Activated gamma-delta T cell treated with anti-CD3 and anti-CD28 coated beads, Interleukin-2, amount 50 U/mL, for 16 hours (primary cell): ENCODE results near the gene USP34.
"Not testable (repeated sequence)": the region's sequence is repeated elsewhere in the genome, so short reads cannot be mapped to it uniquely, and the experiment has no call there.

ENCODE experiments used
- DNase-seq: peaks from one replicate; pipeline ENCODE4 v3.0.0-alpha.2; 2020; ENCODE audit warnings: low read depth

Gene USP34

DNA sequence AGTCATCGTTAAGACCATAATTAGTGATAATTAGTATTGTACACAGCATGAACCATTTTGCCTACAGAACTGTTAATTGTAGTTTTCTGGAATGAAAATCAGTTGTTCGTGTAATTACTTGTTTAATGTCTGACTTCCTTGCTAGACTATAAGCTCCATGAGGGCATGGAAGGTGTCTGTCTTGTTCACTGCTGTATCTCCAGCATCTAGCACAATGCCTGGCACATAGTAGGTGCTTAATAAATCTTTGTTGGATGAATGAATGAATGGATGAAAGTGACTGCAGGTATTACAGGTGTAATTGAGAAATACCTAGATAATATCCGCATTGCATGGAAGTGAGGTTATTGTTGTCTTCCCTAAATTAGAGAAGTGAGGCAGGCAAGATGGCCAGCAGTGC is 287.1 kb downstream of the USP34 start:
- DNase-seq: no peak

DNA sequence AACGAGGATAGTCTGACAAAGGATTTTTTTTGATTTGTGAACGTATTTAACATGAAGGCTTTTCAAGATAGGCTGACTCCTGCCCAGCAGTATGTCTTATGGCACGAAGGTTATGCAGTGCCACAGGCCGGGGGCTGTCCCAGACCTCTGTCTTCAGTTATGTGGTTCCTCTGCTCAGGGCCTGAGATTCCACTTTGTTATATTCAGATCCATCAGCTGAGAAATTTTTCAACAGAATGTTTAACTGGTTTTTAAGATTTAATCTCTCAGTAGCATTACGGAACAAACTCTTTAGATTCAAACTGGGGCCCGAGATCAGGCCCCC is 288.9 kb downstream of the USP34 start:
- no peak for DNase-seq

DNA sequence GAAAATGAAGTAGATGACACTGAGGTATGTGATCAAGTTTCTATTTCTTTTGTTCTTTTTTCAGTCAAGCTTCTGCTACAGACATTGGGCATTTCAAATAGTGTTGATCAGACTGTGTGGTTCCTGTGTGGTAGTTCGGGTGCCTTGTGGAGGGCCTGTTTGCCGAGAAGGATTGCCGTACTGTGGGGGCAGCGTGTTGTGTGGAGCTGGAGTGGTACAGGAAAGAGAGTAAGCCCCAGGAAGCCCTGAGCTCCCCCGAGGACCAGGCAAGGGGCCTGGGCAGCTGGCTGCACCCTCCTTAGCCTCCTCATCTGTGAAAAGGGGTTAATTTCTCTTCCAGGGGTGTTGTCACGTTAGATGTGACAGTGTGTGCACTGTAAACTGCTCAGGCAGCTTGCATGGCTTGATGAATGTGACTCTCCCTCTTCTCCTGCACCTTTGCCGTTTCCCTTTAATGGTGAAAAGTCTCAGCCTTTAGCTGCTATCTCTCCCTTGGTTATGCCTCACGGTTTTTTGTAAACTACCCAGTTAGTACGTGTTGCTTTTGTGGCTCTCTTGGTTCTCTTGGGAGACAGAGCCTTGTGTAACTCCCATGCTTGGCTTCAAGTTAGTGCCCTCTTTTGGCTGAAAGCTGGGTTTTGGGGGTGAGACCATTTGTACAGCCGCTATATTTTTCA is 289.4 kb downstream of the USP34 start:
- no peak for DNase-seq

DNA sequence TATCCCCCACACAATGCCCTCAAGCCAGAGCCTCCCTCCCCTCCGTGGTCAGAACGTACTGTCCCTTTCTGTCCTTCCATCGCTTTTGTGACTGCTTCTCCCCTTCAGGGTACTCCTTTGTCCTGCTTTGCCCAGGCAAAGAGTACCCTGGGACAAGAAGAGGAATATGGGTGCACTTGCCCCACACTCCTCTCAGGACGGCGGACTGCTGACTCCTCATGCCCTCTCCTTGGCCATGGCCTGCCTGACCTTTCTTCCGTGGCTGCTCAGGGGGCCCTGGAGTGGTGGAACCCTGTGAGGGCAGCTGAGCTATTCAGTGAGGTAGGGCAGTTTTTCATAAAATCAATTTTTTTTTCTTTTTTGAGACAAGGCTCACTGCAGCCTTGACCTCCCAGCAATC is 290.2 kb downstream of the USP34 start:
- DNase-seq: no peak

DNA sequence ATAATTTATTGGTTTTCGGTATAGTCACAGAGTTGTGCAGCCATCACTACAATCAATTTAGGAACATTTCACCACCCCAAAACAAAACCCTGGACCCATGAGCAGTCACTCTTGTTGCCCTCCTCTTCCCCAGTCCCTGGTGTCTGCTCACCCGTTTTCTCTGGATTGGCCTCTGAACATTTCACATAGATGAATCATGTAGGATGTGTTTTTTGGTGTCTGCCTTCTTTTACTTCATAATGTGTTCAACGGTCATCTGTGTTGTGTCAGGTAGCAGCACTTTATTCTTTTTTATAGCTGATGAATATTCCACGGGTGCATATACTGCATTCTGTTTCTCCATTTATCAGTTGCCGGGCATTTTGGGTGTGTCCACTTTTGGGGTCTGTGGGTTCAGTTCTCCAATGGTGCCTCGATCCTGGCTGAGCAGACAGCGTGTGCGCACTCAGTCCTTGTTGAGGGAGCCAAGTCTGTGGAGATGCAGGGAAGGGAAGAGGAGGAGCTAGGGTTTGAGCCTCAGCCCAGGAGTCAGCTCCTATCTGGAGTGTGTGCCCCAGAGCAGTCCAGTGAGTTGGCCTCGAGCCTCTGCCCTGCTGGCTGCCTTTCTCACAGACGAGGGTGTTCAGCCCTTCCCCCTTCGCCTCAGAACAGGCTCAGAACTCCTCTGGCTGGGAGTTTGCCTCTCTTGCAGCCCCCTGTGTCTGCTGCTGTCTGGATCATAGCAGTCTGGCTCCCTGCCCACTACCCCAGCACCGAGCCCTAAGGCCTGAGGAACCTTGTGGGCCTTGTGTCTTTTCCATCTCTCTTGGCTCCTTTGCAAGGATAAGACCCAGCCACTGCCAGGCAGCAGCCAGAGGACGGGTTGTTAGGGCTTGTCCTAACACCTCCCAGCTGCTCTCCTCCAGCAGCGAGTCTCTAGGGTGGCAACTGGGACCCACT is 290.9 kb downstream of the USP34 start:
- no peak for DNase-seq

DNA sequence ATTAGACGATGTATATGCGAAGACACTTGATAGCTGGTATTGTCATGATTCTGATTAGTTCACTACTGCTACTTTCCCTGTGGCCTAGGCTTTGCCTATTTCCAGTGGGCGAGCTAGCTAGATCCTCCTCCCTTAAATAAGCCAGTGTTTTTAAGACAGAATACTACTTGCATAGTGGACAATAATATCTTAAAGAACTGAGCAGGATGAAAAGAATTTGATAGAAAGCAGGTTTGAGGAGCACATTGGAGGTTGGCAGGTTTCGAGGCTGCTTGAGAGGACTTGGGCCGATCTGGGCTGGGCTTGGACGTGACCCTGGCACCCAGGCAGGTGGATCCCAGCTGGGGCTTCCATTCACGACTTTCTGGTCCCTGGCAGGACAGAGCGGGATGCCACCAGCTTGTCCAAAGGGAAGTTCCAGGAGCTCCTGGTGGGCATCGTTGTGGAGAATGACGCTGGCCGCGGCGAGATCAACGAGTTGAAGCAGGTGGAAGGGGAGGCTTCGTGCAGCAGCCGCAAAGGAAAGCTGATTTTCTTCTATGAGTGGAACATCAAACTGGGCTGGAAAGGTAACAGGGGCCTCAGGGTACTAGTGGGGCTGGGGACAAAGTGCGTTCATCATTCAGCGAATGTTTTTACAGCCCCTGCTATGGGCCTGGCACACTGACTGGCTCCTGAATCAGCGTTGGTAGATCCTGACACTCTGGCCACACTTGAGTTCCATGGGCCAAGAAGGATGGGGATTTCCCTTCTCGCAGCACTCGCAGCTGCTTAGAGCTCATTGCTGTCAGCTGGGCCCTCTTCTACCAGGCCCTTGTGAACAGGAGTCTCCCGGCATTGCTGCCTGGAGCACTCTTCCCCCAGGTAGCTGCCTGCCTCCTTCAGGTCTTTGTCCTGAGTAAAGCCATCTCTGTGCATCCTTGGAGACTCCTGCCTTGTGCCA is 292.0 kb downstream of the USP34 start:
- DNase-seq: no peak

DNA sequence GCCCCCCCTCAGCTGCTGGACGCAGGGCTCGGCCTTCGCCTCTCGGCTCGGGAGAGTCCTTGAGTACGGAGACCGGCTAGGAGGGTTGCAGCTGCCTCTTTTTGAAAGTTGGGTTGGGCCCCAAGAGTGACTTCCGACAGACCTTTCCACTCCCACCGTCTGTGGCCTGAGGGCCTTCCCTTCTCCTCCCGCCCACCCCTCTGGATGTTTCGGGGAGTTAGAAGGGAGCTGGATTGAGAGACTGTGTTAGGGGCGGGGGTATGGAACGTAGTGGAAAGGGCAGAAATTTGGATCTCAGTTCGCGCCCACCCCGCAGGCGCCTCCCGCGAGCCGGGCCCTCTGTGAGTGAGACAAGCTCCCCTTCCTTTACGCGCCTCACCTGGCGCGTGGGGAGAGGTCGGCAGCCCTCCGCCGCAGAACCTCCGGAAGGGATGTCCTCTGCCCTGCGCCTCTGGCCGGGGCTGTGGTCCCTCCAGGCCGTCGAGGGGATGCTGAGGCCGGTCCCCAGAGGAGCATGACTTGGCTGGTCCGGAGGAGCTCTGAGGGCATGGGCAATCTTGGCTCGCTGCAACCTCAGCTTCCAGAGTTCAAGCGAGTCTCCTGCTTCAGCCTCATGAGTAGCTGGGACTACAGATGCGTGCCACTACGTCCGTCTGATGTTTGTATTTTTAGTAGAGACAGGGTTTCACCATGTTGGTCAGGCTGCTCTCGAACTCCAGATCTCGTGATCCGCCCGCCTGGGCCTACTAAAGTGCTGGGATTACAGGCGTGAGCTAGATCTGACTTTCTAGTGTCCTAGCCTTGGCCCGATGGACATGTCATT is 292.9 kb downstream of the USP34 start:
- DNase-seq: peak; percentile 12

DNA sequence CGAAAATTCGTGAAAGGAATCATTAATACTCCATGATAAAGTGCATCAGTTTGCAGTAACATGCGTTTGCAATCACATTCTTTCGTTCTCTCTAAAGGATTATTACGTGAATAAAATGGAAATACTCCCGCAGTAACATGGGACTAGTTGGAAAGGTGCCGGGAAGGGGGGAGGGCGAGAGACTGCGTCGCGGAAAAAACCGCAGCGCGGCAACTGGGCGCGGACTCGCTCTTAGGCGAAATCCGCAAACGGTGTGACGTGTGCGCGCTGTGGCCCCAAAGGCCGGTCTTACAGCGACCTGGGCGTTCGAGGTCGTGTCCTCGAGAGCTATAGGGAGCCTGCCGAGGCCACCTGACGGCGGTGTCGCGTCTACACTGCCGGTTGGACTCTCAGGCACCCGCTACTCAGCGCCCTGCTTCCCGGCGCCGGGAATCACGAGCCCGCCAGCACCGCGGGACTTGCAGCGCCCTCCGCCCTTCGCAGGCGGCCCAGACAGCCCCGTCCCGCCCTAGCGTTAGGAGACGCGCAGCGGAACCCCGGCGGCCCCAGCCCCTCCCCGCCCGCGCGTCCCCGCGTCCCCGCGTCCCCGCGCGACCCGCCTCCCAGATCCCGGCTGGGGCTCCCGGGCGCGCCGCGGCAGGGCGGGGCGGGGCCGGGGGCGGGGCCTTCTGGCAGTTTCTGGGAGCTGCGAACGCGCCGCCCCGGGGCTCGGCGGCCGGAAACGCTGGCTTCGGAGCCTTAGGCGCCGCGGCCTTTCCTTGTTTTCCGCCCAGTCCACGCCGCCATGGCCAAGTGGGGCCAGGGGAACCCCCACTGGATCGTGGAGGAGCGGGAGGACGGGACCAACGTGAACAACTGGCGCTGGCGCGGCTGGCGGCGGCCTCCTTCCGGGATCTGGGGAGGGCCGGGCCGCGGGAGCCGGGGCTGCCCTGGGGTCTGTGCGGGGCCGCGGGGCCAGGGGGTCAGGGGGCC is 293.8 kb downstream of the USP34 start:
- DNase-seq: peak; percentile 86

DNA sequence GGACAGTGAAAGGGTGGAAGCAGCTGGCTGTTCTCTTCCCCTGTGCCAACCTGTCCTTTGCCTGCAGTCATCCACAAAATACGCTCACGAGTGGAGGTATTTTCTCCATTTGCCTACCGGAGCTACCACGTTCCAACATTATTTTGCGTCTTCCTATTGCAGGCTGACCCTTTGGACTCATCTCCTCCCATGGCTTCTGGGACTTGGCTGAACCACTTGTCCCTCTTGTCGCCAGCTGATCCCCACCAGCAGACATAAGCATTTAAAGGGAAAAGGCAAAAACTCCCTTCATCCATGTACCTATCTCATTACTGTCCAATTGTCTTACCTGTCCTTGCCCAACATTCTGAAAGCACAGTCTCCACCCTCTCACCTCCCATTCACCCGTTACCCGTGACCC is 295.9 kb downstream of the USP34 start:
- no peak for DNase-seq

DNA sequence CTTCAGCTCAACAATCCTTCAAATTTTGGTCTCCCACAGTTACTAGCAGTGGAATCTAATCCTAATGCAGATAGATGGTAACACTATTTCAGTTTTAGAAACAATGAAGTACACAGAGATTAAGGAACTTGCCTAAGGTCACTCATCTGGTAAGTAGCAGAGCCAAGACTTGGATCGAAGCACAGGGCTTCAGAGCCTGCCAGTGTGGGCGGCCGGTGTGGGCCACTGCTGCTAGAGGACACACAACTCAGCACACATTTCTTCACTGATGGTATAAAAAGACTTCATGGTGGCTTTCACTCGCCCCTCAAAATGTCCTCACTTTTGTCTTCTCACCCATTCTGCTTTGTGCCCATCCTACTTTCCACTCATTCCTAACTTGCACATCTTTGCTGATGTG is 297.8 kb downstream of the USP34 start:
- no peak for DNase-seq

DNA sequence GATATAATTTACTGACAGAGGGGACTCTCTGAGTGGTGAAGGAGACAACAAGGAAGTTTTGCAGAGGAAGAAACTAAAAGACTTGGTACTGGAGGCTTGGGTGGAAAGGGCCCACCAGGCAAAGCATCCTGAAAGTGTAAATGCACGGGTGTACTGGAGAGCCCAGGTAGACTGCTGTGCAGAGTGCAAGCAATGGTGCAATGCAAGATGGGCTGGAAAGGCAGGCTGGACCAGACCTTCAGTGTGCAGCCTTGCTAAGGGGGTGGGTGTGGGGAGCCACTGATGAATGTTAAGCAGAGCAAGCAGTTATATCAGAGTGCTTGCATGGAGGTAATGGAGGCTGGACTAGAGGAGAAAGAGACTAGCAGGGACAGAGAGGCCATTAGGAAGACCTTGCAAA is 298.2 kb downstream of the USP34 start:
- DNase-seq: no peak

DNA sequence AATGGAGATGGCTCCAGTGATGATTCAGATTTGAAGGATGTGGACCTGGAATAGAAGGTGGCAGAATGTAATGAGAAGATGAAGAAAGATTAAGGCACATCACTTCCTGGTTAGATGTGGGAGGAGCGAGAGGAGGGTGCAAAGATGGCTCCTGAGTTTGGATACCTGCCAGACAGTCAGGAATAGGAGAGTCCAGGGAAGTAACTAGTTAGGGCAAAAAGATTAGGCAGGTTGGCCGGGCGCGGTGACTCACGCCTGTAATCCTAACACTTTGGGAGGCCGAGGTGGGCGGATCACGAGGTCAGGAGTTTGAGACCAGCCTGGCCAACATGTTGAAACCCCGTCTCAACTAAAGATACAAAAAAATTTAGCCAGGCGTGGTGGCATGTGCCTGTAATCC is 303.3 kb downstream of the USP34 start:
- DNase-seq: no peak

DNA sequence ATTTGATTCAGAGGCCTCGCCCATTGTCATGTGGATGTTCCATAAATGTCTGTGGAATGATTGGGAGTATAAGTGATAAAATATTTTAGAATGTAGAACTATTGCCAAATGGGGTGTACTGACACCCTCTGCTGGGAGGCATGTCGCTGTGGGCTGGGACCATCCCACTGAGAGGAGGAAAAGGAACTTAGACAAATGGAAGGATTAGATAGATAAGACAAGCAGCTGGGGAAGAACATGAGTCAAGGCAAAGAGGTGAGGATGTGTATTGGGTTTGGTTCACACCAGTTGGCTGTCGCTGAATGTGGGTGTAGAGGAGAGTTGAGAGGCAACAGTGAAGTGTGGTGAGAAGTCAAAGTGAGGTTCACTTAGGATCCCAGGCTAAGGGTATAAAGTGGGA is 304.9 kb downstream of the USP34 start:
- no peak for DNase-seq

DNA sequence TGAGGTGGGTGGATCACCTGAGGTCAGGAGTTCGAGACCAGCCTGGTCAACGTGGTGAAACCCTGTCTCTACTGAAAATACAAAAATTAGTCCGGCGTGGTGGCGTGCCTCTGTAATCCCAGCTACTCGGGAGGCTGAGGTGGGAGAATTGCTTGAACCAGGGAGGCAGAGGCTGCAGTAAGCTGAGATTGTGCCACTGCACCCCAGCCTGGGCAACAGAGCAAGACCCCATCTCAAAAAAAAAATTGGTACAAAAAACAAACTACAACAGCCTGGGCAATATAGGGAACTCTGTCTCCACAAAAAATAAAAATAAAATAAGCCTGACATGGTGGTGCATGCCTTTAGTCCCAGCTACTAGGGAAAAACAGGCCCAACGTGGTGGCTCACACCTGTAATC is 305.8 kb downstream of the USP34 start:
- DNase-seq: not testable (repeated sequence)

DNA sequence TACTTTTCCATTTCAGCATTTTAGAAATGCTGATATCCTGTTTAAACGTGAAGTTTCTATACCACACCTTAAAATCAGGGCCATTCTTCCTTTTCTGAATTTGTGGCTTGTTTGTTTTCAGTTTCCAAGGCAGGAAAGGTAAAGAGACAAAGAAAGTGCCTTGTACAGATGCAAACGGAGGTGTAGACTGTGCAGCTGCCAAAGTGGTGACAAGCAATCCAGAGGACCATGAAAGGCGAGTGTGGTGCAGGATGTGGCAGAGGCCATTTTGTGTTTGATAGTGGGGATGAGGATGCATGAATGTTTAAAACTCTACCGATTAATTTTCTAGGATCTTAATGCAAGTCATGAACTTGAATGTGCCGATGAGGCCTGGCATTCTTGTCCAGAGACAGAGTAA is 308.2 kb downstream of the USP34 start:
- no peak for DNase-seq

DNA sequence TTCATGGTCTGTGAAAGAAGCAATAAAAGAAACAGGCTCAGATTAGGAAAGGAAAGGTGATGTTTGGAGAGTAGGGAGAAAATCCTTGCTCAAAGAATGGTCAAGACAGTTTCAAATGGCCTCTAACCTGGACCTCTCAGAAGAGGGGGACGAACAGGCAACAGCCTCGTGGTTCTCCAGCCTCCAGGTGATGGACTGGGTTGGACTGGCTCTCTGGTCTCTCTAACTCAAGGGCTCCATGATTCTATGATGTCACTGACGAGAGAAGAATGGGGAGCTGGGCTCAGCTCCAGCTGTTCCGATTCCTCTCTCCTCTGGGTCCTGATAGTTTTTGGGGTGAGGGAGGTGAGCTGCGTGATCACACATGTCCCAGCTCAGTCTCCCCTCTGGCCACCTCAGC is 309.0 kb downstream of the USP34 start, which contains the start of gene C2orf74:
C2orf74 (plus strand) TSS at position 301 of the 400 bp plus-strand sequence. CDS start 327 bp downstream, outside the sequence.
- no peak for DNase-seq

DNA sequence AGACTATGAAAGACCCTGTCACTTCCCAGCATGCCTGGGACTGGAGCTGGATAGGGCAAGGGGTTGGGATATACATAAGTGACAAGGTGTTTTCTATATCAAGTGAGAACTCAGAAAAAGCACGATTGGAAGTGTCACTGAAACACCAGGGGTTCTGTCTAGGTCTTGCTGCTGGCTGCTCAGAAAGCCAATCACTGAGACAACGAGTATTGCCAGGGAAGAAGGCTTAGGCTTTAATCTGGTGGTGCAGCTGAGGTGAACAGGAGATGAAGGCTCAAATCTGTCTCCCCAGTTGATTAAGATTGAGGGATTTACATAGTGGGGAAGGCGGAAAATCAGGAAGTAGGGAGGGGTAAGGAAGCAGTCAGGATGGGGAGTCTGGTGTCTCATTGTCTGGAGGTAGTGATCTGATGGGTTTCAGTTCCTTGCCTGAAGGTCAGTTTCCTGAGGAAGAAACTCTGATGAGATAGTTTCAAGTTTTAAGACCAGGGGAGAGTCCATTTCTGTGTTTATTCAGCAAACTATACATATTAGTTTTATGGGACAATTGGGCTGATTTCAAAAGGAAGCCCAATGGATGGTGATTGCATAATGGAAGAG is 312.4 kb downstream of the USP34 start:
- no peak for DNase-seq

DNA sequence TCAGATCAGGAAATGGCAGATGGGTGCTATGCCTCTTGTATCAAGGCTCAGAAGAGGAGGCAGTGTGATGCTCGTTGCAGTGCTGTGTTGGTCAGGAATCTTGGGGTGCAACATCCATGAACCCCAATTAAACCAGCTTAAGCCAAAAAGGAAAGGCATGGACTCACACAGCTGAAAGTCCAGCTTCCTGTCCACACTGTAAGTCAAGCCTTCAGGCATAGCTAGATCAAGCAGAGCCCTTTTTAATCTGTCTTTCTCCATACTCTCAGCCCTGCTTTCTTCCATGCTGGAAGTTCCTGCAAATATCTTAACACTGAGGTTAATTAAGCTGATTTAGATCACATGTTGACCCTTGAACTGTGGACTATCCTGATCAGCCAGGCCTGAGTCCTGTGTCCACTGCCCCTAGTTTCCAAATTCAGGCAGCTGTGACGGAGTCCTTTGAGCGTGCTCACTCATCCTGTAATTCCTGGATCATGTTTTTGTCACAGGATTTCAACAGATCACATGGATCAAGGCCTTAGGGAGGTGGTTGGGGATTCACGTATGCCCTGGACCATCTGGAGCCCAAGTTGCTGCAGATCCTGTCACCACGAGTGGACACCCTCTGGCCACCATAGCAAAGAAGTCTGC is 313.4 kb downstream of the USP34 start:
- DNase-seq: no peak

DNA sequence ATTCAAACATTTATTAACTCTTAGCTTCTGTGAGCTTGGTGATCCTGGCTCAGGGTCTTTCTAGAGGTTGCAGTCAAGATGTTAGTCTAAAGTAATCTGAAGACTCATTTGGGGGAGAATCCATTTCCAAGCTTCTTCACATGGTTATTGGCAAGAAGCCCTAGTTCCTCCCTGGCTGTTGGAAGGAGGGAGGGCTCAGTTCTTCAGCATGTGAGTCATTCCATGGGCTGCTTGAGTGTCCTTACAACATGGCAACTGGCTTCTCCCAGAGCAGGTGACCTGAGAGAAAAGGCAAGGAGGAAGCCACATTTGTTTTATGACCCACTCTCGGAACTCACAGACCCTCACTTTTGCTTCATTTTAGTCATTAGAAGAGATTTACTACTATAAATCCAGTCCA is 319.5 kb downstream of the USP34 start:
- DNase-seq: no peak
